Vagina (tissue), 2 donors: ENCODE results near the gene KRT6B.

ENCODE experiments used
- POLR2A ChIP-seq, 2 donors: fragments of 450-650 bp; IDR thresholded peaks; one replicate each; pipeline ENCODE4 v1.6.1; 2017; ENCODE audit warnings: antibody characterized with exemption in 2 of 2, mild to moderate bottlenecking in 2 of 2, moderate library complexity in 2 of 2
- POLR2AphosphoS5 ChIP-seq, 2 donors: sonication (generic); formaldehyde crosslinking; IDR thresholded peaks; one replicate each; pipeline ENCODE4 v1.9.0; 2017; ENCODE audit warnings: antibody characterized with exemption in 2 of 2, mild to moderate bottlenecking in 2 of 2, low read depth in 1 of 2; ENCODE audit not compliant: insufficient read depth in 1 of 2

GRCh38 chr12:52494518-52494917 lies 42.6 kb upstream of the KRT6B start:
- TF ChIP-seq POLR2AphosphoS5 (IDR thresholded peaks at IDR 0.05; ENCODE audit: insufficient read depth in 1 of 2, low read depth in 1 of 2) (peak in 1 of 2 donors; percentile 64), POLR2A (IDR thresholded peaks at IDR 0.05) (no peak)
